HG02970 (cell line): ENCODE measurements around the gene PROM2.
"Not testable (repeated sequence)": the region's sequence is repeated elsewhere in the genome, so short reads cannot be mapped to it uniquely, and the experiment has no call there.

ENCODE experiments used
- ATAC-seq: cut with Tn5 transposase; IDR thresholded peaks from one replicate; pipeline ENCODE4 v1.9.1; 2021; ENCODE audit warnings: mild to moderate bottlenecking, moderate library complexity, moderate number of reproducible peaks; ENCODE audit not compliant: unreplicated experiment, low FRiP score

The PROM2 gene

DNA sequence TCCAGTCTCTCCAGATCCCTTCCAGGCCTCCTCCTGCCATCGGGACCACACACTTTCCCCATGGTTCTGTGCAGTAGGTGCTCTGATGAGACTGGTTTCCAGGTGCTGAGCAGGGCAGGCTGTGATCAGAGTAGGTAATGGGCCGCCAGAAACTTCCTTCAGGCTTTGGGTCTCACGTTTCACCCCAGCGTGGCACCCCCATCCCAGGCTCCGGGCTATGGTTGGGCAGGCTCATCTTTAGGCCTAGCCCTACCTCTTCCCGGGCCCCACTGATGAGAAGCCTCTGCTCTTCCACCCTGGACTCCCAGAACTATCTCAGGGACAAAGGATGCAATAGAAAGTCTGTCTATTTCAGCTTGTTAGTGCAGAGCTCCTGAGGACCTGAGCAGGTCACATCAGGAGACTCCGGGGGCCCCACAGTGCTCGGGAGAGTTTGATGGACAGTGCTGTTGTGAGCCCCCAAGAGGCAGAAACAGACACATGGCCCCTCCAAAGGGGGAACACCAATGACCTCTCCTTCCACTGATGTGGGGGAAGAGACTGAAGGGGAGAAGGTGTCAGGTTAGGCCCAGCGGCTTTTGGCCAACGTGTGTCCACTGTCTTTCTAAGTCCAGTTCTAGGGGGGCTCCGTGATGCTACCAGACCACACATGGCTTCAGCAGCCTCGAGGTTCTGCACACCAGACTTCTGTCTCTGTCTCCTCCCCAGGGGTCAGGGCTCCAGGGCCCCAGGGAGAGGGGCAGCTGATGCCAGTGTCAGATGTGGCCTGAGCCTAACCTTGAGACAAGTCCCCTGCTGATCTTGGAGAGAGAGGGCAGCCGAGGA lies 5.8 kb upstream of the PROM2 start:
- no peak for ATAC-seq

DNA sequence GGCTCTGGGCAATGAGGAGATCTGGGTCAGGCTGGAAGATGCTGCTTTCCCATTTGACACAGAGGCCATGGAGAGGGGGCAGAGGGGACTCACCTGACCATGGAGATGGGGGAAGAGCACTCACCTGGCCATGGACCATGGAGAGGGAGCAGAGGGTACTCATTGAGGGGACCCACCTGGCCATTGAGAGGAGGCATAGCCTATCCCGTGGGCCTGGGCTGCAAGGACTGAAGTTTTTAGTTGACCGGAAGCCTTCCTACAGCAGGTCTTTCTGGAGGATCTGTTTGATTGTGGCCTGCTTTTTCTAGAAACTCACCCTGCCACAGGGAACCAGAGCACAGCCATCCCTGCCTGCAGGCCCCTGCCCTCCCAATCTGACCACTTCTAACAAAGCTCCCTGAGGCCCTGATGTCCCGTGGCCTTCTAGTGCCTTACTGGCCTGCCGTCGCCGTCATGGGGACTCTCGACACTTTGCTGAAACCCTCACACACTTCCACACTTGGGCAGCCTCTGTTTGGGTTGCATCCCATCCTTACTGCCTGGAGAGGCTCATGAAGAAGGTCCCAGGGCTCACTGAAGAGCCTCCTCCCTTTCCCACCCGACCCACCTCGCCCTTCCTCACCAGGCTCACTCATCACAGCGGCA lies 5.1 kb upstream of the PROM2 start:
- no peak for ATAC-seq

- ATAC-seq, result not testable (repeated sequence)
These were observed 4.5 kb upstream of the PROM2 start for GRCh38 chr2:95269745-95270144.

GRCh38 chr2:95270541-95271081 lies 3.6 kb upstream of the PROM2 start:
- ATAC-seq, result no peak

- ATAC-seq, result no peak
These were observed 2.8 kb upstream of the PROM2 start for GRCh38 chr2:95271381-95271971.

DNA sequence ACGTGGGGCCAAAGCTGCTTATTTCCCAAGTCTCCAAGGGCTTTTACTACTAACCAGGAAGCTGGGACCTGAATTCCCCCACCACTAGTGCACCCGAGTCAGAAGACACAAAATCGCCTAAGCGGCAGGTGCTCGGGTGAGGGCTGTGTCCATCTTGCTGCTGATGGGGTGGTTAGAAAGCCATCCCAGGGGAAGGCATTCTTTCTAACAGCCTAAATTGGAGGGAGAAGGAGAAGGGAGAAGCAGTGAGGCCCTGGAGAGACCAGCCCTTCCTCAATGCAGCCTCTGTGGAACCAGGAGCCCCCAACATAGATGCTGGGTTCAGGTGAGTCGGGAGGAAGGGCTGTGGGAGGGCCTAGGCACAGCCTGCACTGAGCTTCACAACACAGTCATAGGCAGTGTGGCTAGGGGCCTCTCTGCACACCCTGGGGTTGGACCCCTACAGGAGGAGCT lies 1.9 kb upstream of the PROM2 start:
- ATAC-seq, result no peak

GRCh38 chr2:95272781-95273180 lies 1.5 kb upstream of the PROM2 start:
- ATAC-seq, result no peak

DNA sequence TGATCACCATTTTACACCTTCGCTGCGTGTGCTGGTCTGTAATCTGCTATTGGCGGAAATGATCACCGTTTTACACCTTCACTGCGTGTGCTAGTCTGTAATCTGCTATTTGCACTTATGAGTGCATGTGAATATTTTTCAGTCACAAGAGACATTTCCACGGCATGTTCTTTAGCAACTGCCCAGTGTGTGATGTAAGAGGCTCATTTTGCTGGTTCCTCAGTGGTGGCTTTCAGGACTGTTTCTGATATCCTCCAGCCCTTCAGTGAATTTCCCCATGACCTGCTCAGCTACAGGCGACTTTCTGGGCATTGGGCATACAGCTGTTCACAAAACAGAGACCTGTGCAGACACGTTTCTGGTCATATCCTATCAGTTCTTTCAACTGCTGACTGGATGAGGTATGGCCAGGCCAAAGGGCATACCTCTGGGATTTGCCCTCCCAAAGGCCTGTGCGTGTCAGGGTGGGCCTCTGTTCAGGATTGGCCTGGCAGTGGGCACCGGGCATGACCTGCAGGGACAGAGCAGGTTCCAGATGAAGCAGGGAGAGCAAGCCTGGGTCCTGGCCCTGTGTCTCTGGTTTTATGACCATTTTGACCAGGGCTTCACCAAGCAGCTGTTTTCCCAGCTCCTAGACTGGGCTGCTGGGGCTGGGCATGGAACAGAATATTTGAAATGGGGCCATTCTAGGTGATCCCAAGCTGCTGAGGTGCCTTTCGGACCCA lies 521 bp upstream of the PROM2 start:
- no peak for ATAC-seq

DNA sequence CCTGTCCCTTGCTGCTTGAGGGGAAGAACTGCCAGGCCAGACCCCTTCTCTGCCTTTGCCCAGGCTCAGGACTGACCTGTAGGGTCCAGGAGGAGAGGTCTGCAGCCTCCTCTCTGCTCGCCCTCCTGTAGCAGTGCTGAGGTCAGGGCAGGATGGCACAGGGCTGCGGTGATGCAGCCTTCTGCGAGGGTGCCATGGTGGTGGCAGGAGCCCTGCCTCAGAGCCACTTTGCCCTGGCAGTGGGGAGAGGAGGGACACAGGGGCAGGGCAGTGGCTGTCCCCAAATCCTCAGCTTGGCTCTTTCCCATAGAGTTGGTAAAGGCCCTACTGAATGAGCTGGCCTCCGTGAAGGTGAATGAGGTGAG lies 884 bp downstream of the PROM2 start:
- no peak for ATAC-seq

GRCh38 chr2:95275601-95276243 lies 1.5 kb downstream of the PROM2 start:
- ATAC-seq, result no peak

DNA sequence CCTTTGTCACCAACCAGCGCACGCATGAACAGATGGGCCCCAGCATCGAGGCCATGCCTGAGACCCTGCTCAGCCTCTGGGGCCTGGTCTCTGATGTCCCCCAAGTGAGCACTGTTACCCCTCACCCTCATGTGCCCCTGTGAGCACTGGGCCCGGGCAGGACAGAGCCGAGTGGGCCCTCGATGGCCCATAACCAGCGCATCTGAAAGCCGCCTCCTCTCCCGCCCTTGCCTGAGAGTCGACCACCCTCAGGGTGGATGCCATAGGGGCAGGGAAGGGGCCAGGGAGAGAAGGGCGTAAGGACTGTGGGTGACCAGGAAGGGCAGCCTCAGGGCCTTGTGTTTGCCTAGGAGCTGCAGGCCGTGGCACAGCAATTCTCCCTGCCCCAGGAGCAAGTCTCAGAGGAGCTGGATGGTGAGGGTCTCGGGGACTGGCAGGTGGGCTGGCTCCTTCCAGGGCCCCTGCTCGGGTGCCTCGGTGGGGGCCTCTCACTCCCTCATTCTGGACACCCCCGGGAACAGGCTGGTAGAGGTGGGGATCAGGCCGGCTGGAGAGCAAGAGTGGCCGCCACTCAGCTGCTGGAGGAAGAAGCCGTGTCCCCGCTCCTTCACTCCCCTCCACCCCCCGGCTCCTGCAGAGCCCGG lies 2.1 kb downstream of the PROM2 start:
- no peak for ATAC-seq

- no peak for ATAC-seq
These were observed 2.6 kb downstream of the PROM2 start for GRCh38 chr2:95276888-95277245.

GRCh38 chr2:95277246-95277906 lies 3.1 kb downstream of the PROM2 start:
- ATAC-seq, result no peak

- ATAC-seq, result no peak
These were observed 3.8 kb downstream of the PROM2 start for GRCh38 chr2:95278051-95278471.

GRCh38 chr2:95278637-95279225 lies 4.5 kb downstream of the PROM2 start:
- no peak for ATAC-seq

GRCh38 chr2:95279435-95280035 lies 5.3 kb downstream of the PROM2 start:
- no peak for ATAC-seq

DNA sequence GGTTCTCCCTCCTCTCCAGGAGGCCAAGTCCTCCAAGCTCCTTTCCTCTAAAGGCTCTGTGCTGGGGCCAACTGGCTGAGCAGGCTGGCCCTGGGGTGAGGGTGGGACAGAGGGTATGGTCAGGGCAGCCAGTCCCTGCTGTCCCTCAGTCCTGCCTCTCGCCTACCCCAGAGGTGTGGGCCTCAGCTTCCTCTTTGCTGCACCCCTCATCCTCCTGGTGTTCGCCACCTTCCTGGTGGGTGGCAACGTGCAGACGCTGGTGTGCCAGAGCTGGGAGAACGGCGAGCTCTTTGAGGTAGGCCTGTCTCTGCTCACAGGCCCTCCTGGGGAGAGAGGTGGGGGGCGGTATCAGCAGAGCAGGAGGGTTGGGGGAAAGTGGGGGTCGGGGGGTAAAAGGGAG lies 6.8 kb downstream of the PROM2 start:
- no peak for ATAC-seq

DNA sequence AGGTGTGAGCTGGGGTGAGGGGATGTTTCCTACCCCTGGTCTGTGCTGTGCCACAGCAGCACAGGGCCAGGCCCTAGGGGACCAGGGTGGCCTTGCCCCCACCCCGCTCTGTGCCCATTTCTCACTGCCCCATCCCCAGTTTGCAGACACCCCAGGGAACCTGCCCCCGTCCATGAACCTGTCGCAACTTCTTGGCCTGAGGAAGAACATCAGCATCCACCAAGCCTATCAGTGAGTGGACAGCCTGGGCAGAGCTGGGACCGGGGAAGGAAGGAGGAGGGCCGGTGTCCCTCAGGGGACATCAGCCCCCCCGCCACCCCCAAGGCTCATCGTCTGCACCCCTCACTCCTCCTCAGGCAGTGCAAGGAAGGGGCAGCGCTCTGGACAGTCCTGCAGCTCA lies 7.5 kb downstream of the PROM2 start:
- no peak for ATAC-seq

DNA sequence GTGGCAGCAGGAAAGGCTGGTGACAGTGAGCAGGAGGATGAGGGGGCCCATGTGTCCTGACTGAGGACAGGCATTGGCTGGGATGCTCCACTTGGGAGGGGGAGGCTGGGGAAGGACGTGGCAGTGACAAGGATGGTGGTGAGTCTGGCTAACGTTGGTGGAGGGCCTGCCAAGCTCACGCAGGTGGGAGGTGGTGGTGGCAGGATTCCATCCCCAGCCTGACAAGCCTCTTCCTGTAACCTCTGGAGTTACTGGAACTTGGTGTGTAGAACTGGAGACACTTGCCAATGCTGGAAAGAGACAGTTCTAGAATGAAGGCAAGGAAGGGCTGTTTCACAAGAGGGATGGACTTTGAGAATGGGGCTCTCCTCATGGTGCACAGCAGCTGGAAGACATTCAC lies 8.2 kb downstream of the PROM2 start:
- ATAC-seq, result no peak
